COLO829 (cell line): Measurements from ENCODE around the gene LRP10.
A peak's percentile ranks its signal among the peaks of the same experiment; 100 is the strongest.
"Not testable (repeated sequence)": the region's sequence is repeated elsewhere in the genome, so short reads cannot be mapped to it uniquely, and the experiment has no call there.

Experiments
- DNase-seq: peaks from one replicate; pipeline ENCODE4 v3.0.0; 2012; ENCODE audit warnings: low spot score

Gene LRP10

GRCh38 chr14:22871224-22872032 lies at the start of gene LRP10:
TSS of gene LRP10 (plus strand) at chr14:22871740. CDS start at chr14:22872304, 564 bp downstream.
- DNase-seq: peak; percentile 74

GRCh38 chr14:22822016-22822570 lies 49.4 kb upstream of the LRP10 start:
- no peak for DNase-seq

- DNase-seq: peak; percentile 42
Observed at GRCh38 chr14:22822571-22823098, 48.9 kb upstream of the LRP10 start.

- no peak for DNase-seq
Observed at GRCh38 chr14:22824711-22825359, 46.7 kb upstream of the LRP10 start.

- DNase-seq: not testable (repeated sequence)
Observed at GRCh38 chr14:22829076-22829660, 42.4 kb upstream of the LRP10 start.

- DNase-seq: peak; percentile 71
Observed at GRCh38 chr14:22829661-22830442, 41.7 kb upstream of the LRP10 start, which contains the start of gene MRPL52. TSS of gene MRPL52 (plus strand) at chr14:22829887. CDS start at chr14:22829913, 26 bp downstream.

- no peak for DNase-seq
Observed at GRCh38 chr14:22830443-22831010, 41.0 kb upstream of the LRP10 start.

- no peak for DNase-seq
Observed at GRCh38 chr14:22835505-22835904, 36.0 kb upstream of the LRP10 start.

- DNase-seq: peak; percentile 75
Observed at GRCh38 chr14:22836301-22837113, 35.0 kb upstream of the LRP10 start, which contains the start of gene MMP14. TSS of gene MMP14 (plus strand) at chr14:22836585. CDS start at chr14:22836818, 233 bp downstream.

- no peak for DNase-seq
Observed at GRCh38 chr14:22837114-22837749, 34.3 kb upstream of the LRP10 start.

GRCh38 chr14:22837750-22838538 lies 33.6 kb upstream of the LRP10 start:
- peak; percentile 43 for DNase-seq

- DNase-seq: peak; percentile 47
Observed at GRCh38 chr14:22838631-22839041, 32.9 kb upstream of the LRP10 start.

- no peak for DNase-seq
Observed at GRCh38 chr14:22839159-22839779, 32.3 kb upstream of the LRP10 start.

GRCh38 chr14:22841311-22841710 lies 30.2 kb upstream of the LRP10 start:
- DNase-seq: no peak

- DNase-seq: no peak
Observed at GRCh38 chr14:22841769-22842168, 29.8 kb upstream of the LRP10 start.

GRCh38 chr14:22842211-22843122 lies 29.1 kb upstream of the LRP10 start:
- no peak for DNase-seq
